ENCODE data around the gene NXPE1. TPM values are rescaled to one million over a fixed set of nuclear protein-coding genes. Genes with fewer than 3 reads are reported as not detected.

The NXPE1 gene
- total and polyA plus RNA-seq, 2 experiments from 2014 or later, result not detected

DNA sequence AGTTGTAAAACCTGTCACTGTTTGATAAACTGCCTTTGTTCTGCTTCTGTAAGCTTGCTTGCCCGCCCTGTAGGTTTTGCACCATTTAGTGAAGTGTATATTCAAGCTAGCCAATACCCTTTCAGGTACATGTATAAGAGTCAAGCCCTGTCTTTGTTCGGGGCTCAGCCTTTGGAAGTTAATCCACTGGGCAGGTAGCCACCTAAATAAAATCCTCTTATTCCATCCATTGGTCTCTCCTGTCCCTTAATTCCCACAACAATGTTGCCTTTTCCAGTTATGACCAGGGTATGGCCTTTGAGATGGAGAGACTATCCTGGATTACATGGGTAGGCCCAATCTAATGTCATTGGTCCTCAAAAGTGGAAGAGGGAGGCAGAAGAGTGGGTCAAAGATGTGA, 34.0 kb downstream of the NXPE1 start:
- no peak overlapping the region for H2AFZ ChIP-seq
- H3K4me2 ChIP-seq, result no peak overlapping the region
- Mint-ChIP-seq H3K9me3 (peaks cover 34% of the 10 kb centered on the region), H3K27ac (no peak overlapping the region), H3K27me3 (ENCODE audit: insufficient read depth, low read depth, poor library complexity) (no peaks in the 10 kb centered on the region), H3K4me1 (no peaks in the 10 kb centered on the region), H3K4me3 (no peak overlapping the region), H3K36me3 (ENCODE audit: low read depth) (peaks cover 22% of the 10 kb centered on the region)
- ATAC-seq (no peak), DNase-seq (ENCODE audit: low spot score) (no peak)
- no peaks in the 10 kb centered on the region for H3K79me2 ChIP-seq (replicated peaks; ENCODE audit: insufficient read depth)
- H3K4me3 ChIP-seq, result no peak overlapping the region
- H3K9me2 ChIP-seq (ENCODE audit: insufficient read depth), result peaks cover 6% of the 10 kb centered on the region; the same call in 1 of the 2 replicates
- no peaks in the 10 kb centered on the region for H3K27me3 ChIP-seq (ENCODE audit: insufficient read depth)
- H3F3A ChIP-seq (replicated peaks; ENCODE audit: low read depth), result no peaks in the 10 kb centered on the region
- no peak for TF ChIP-seq NANOG (IDR thresholded peaks at IDR 0.05; ENCODE audit: borderline replicate concordance)
- no peak for TF ChIP-seq STAT1 (IDR thresholded peaks at IDR 0.05; ENCODE audit: unreplicated experiment)
- TF ChIP-seq CTCF (conservative IDR thresholded peaks at IDR 0.05; ENCODE audit: low read depth in 2 of 2), result no peak
- TF ChIP-seq, protein P1, sequence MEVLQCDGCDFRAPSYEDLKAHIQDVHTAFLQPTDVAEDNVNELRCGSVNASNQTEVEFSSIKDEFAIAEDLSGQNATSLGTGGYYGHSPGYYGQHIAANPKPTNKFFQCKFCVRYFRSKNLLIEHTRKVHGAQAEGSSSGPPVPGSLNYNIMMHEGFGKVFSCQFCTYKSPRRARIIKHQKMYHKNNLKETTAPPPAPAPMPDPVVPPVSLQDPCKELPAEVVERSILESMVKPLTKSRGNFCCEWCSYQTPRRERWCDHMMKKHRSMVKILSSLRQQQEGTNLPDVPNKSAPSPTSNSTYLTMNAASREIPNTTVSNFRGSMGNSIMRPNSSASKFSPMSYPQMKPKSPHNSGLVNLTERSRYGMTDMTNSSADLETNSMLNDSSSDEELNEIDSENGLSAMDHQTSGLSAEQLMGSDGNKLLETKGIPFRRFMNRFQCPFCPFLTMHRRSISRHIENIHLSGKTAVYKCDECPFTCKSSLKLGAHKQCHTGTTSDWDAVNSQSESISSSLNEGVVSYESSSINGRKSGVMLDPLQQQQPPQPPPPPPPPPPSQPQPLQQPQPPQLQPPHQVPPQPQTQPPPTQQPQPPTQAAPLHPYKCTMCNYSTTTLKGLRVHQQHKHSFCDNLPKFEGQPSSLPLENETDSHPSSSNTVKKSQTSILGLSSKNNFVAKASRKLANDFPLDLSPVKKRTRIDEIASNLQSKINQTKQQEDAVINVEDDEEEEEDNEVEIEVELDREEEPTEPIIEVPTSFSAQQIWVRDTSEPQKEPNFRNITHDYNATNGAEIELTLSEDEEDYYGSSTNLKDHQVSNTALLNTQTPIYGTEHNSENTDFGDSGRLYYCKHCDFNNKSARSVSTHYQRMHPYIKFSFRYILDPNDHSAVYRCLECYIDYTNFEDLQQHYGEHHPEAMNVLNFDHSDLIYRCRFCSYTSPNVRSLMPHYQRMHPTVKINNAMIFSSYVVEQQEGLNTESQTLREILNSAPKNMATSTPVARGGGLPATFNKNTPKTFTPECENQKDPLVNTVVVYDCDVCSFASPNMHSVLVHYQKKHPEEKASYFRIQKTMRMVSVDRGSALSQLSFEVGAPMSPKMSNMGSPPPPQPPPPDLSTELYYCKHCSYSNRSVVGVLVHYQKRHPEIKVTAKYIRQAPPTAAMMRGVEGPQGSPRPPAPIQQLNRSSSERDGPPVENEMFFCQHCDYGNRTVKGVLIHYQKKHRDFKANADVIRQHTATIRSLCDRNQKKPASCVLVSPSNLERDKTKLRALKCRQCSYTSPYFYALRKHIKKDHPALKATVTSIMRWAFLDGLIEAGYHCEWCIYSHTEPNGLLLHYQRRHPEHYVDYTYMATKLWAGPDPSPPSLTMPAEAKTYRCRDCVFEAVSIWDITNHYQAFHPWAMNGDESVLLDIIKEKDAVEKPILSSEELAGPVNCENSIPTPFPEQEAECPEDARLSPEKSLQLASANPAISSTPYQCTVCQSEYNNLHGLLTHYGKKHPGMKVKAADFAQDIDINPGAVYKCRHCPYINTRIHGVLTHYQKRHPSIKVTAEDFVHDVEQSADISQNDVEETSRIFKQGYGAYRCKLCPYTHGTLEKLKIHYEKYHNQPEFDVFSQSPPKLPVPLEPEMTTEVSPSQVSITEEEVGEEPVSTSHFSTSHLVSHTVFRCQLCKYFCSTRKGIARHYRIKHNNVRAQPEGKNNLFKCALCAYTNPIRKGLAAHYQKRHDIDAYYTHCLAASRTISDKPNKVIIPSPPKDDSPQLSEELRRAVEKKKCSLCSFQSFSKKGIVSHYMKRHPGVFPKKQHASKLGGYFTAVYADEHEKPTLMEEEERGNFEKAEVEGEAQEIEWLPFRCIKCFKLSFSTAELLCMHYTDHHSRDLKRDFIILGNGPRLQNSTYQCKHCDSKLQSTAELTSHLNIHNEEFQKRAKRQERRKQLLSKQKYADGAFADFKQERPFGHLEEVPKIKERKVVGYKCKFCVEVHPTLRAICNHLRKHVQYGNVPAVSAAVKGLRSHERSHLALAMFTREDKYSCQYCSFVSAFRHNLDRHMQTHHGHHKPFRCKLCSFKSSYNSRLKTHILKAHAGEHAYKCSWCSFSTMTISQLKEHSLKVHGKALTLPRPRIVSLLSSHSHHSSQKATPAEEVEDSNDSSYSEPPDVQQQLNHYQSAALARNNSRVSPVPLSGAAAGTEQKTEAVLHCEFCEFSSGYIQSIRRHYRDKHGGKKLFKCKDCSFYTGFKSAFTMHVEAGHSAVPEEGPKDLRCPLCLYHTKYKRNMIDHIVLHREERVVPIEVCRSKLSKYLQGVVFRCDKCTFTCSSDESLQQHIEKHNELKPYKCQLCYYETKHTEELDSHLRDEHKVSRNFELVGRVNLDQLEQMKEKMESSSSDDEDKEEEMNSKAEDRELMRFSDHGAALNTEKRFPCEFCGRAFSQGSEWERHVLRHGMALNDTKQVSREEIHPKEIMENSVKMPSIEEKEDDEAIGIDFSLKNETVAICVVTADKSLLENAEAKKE (CRISPR knock-in tag; IDR thresholded peaks at IDR 0.05), result no peak
- no peak for TF ChIP-seq ZNF114 (CRISPR knock-in tag; IDR thresholded peaks at IDR 0.05)
- TF ChIP-seq POLR2AphosphoS5 (IDR thresholded peaks at IDR 0.05; ENCODE audit: low read depth), result no peak
- no peak for TF ChIP-seq EZH2phosphoT487 (IDR thresholded peaks at IDR 0.05; ENCODE audit: unreplicated experiment)
- TF ChIP-seq ZNF331 (CRISPR knock-in tag; IDR thresholded peaks at IDR 0.05; ENCODE audit: low read depth), result no peak
- no peak for TF ChIP-seq JUNB (IDR thresholded peaks at IDR 0.05; ENCODE audit: unreplicated experiment)
- no peak for TF ChIP-seq EZH2 (IDR thresholded peaks at IDR 0.05; ENCODE audit: low read depth, unreplicated experiment)
- TF ChIP-seq, protein P2, sequence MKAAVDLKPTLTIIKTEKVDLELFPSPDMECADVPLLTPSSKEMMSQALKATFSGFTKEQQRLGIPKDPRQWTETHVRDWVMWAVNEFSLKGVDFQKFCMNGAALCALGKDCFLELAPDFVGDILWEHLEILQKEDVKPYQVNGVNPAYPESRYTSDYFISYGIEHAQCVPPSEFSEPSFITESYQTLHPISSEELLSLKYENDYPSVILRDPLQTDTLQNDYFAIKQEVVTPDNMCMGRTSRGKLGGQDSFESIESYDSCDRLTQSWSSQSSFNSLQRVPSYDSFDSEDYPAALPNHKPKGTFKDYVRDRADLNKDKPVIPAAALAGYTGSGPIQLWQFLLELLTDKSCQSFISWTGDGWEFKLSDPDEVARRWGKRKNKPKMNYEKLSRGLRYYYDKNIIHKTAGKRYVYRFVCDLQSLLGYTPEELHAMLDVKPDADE (IDR thresholded peaks at IDR 0.05), result no peak
- TF ChIP-seq CREB1 (CRISPR knock-in tag; IDR thresholded peaks at IDR 0.05; ENCODE audit: low read depth), result no peak
- TF ChIP-seq REST (IDR thresholded peaks at IDR 0.05; ENCODE audit: unreplicated experiment), result no peak
- H4K20me1 ChIP-seq (replicated peaks; ENCODE audit: insufficient read depth), result no peaks in the 10 kb centered on the region
- H3K27ac ChIP-seq (ENCODE audit: low read depth), result no peak overlapping the region
- no peaks in the 10 kb centered on the region for H3K36me3 ChIP-seq (ENCODE audit: insufficient read depth)
- no peaks in the 10 kb centered on the region for H3K4me1 ChIP-seq (ENCODE audit: insufficient read depth)

Measured in GM23338 (cell line).